ENCODE results near the gene CDK1.
"Not testable (repeated sequence)": the region's sequence is repeated elsewhere in the genome, so short reads cannot be mapped to it uniquely, and the experiment has no call there.

Gene CDK1

DNA sequence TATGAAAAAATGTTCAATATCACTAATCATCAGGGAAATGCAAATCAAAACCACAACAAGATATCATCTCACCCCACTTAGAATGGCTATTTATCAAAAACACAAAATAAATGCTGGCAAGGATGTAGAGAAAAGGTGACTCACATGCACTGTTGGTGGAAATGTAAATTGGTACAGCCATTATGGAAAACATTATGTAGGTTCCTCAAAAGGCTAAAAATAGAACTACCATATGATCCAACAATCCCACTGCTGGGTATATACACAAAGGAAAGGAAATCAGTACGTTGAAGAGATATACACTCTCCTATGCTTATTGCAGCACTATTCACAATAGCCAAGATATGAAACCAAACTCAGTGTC, 50.2 kb downstream of the CDK1 start:
- Histone ChIP-seq H3K27ac (ENCODE audit: low read depth, low read length) (no peak overlapping the region), H3K4me1 (ENCODE audit: control insufficient read depth, insufficient read depth, low read length) (0 out of 2 replicates have a peak, but pooled peaks cover 3% of the 10 kb centered on the region), H3K9ac (ENCODE audit: low read depth, low read length) (no peak overlapping the region), H3K9me3 (ENCODE audit: control insufficient read depth, insufficient read depth, low read length) (no peaks in the 10 kb centered on the region), H3K4me3 (ENCODE audit: low read depth, low read length) (no peak overlapping the region), H3K36me3 (ENCODE audit: control insufficient read depth, insufficient read depth, low read length) (no peaks in the 10 kb centered on the region), H3K27me3 (ENCODE audit: control insufficient read depth, insufficient read depth, low read length) (no peaks in the 10 kb centered on the region)

DNA sequence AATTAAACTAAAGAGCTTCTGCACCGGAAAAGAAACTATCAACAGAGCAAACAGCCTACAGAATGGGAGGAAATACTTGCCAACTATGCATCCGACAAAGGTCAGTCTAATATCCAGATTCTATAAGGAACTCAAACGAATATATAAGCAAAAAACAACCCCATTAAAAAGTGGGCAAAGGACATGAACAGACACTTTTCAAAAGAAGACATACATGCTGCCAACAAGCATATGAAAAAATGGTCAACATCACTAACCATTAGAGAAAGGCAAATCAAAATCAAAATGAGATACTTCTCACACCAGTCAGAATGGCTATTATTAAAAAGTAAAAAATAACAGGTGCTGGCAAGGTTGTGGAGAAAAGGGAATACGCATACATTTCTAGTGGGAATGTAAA, 53.9 kb downstream of the CDK1 start:
- H3K9me3 ChIP-seq (ENCODE audit: control insufficient read depth, insufficient read depth, low read length); H3K36me3 ChIP-seq (ENCODE audit: control insufficient read depth, insufficient read depth, low read length); H3K4me3 ChIP-seq (ENCODE audit: low read depth, low read length); H3K27ac ChIP-seq (ENCODE audit: low read depth, low read length); H3K4me1 ChIP-seq (ENCODE audit: control insufficient read depth, insufficient read depth, low read length); H3K9ac ChIP-seq (ENCODE audit: low read depth, low read length); H3K27me3 ChIP-seq (ENCODE audit: control insufficient read depth, insufficient read depth, low read length): not testable (repeated sequence)

DNA sequence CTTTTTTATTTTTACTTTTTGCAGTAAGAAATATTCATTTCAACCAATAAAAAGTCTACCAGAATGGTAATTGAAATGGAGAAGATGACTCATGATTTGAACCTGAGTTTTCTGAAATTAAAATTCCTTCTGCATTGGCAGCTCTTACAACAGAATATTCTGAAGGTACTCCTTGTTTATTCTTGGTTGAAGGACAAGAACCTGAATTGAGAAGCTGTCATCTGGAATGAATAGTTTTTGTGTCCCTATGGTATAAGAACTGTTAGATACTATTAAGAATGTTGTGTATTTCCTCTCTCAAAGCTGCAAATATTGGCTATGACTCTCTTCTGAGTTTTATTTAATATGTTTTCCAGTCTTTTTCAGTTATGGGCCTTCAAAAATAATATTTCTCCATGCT, 56.1 kb downstream of the CDK1 start:
- H3K27ac ChIP-seq (ENCODE audit: low read depth, low read length) = no peak overlapping the region
- no peaks in the 10 kb centered on the region for H3K36me3 ChIP-seq (ENCODE audit: control insufficient read depth, insufficient read depth, low read length)
- H3K9me3 ChIP-seq (ENCODE audit: control insufficient read depth, insufficient read depth, low read length) = no peaks in the 10 kb centered on the region
- H3K4me1 ChIP-seq (ENCODE audit: control insufficient read depth, insufficient read depth, low read length) = no peaks in the 10 kb centered on the region
- H3K27me3 ChIP-seq (ENCODE audit: control insufficient read depth, insufficient read depth, low read length) = no peaks in the 10 kb centered on the region
- no peak overlapping the region for H3K4me3 ChIP-seq (ENCODE audit: low read depth, low read length)
- H3K9ac ChIP-seq (ENCODE audit: low read depth, low read length) = no peak overlapping the region

DNA sequence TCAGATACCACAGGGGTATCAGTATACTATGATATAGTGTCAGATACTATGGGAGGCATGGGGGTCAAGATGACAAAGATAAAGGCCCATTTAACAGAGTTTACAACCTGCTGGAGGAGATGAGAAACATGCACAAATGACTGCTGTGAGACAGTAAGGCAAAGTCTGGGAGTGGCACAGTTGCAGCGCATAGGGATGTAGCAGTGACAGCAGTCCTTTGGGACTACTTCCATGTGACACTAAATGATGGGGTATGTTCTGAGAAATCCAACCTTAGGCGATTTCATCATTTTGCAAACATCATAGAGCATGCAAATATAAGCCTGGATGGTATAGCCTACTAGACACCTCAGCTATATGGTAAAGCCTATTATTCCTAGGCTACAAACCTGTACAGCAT, 56.8 kb downstream of the CDK1 start:
- no peaks in the 10 kb centered on the region for H3K9me3 ChIP-seq (ENCODE audit: control insufficient read depth, insufficient read depth, low read length)
- no peak overlapping the region for H3K4me3 ChIP-seq (ENCODE audit: low read depth, low read length)
- no peak overlapping the region for H3K9ac ChIP-seq (ENCODE audit: low read depth, low read length)
- H3K27ac ChIP-seq (ENCODE audit: low read depth, low read length) = no peak overlapping the region
- H3K27me3 ChIP-seq (ENCODE audit: control insufficient read depth, insufficient read depth, low read length) = no peaks in the 10 kb centered on the region
- H3K36me3 ChIP-seq (ENCODE audit: control insufficient read depth, insufficient read depth, low read length) = no peaks in the 10 kb centered on the region
- H3K4me1 ChIP-seq (ENCODE audit: control insufficient read depth, insufficient read depth, low read length) = no peaks in the 10 kb centered on the region

DNA sequence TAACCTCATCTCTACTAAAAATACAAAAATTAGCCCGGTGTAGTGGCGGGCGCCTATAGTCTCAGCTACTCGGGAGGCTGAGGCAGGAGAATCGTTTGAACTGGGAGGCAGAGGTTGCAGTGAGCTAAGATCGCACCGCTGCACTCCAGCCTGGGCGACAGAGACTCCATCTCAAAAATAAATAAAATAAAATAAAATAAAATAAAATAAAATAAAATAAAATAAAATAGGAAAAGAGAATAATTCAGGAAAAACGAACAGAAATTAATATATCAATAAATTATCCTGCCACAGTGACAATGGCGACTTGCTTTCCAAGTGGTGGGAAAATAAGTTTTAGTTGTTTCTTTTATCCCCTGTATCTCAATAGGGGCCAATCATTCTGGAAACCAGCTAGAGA, 62.9 kb downstream of the CDK1 start:
- not testable (repeated sequence) for H3K27me3 ChIP-seq (ENCODE audit: control insufficient read depth, insufficient read depth, low read length); H3K9me3 ChIP-seq (ENCODE audit: control insufficient read depth, insufficient read depth, low read length); H3K9ac ChIP-seq (ENCODE audit: low read depth, low read length); H3K4me3 ChIP-seq (ENCODE audit: low read depth, low read length); H3K4me1 ChIP-seq (ENCODE audit: control insufficient read depth, insufficient read depth, low read length); H3K27ac ChIP-seq (ENCODE audit: low read depth, low read length); H3K36me3 ChIP-seq (ENCODE audit: control insufficient read depth, insufficient read depth, low read length)

DNA sequence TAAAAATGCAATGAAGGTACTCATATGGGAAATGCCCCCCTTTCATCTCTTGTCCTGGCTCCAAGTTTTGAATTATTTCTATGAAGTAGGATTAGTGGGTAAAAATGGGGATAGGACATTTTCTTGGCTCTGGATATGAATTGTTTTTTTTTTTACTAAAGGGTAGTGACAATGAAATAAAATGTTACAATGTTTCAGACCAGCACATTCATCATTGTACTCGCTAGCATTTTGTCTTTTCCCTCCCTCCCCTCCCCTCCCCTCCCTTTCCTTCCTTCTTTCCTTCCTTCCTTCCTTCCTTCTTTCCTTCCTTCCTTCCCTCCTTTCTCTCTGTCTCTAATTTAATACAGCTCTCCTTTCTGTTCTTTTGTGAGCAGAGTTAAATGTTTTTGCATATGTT, 64.4 kb downstream of the CDK1 start:
- Histone ChIP-seq H3K4me1 (ENCODE audit: control insufficient read depth, insufficient read depth, low read length) (no peaks in the 10 kb centered on the region), H3K36me3 (ENCODE audit: control insufficient read depth, insufficient read depth, low read length) (no peaks in the 10 kb centered on the region), H3K4me3 (ENCODE audit: low read depth, low read length) (no peak overlapping the region), H3K9me3 (ENCODE audit: control insufficient read depth, insufficient read depth, low read length) (no peaks in the 10 kb centered on the region), H3K27me3 (ENCODE audit: control insufficient read depth, insufficient read depth, low read length) (no peaks in the 10 kb centered on the region), H3K27ac (ENCODE audit: low read depth, low read length) (no peak overlapping the region), H3K9ac (ENCODE audit: low read depth, low read length) (no peak overlapping the region)
